NCI-H1092 treated with DMSO at 0.1 percent for 48 hours (cell line): ENCODE results near the gene SPATA3.
"Not testable (repeated sequence)": the region's sequence is repeated elsewhere in the genome, so short reads cannot be mapped to it uniquely, and the experiment has no call there.

Source experiments
- DNase-seq: peaks from one replicate; lab custom pipeline; 2025; lab: John Stamatoyannopoulos, UW

The SPATA3 gene

GRCh38 chr2:230998882-230999281 is 3.0 kb downstream of the SPATA3 start:
- no peak for DNase-seq

- DNase-seq: no peak
These were observed 3.6 kb downstream of the SPATA3 start for GRCh38 chr2:230999477-230999876.

GRCh38 chr2:231000211-231000904 is 4.4 kb downstream of the SPATA3 start:
- DNase-seq: no peak

- DNase-seq: no peak
These were observed 5.1 kb downstream of the SPATA3 start for GRCh38 chr2:231001036-231001435.

GRCh38 chr2:231001921-231002320 is 6.0 kb downstream of the SPATA3 start:
- DNase-seq: no peak

- no peak for DNase-seq
These were observed 6.7 kb downstream of the SPATA3 start for GRCh38 chr2:231002641-231003040.

GRCh38 chr2:231003186-231003585 is 7.3 kb downstream of the SPATA3 start:
- DNase-seq: no peak

- not testable (repeated sequence) for DNase-seq
These were observed 9.0 kb downstream of the SPATA3 start for GRCh38 chr2:231004930-231005329.

GRCh38 chr2:231007286-231008098 is 11.6 kb downstream of the SPATA3 start:
- DNase-seq: no peak

- DNase-seq: no peak
These were observed 12.2 kb downstream of the SPATA3 start for GRCh38 chr2:231008131-231008530.

GRCh38 chr2:231009236-231009919 is 13.5 kb downstream of the SPATA3 start:
- no peak for DNase-seq

- DNase-seq: no peak
These were observed 14.3 kb downstream of the SPATA3 start for GRCh38 chr2:231010201-231010730.

GRCh38 chr2:231011526-231011925 is 15.6 kb downstream of the SPATA3 start:
- DNase-seq: no peak

- no peak for DNase-seq
These were observed 16.5 kb downstream of the SPATA3 start for GRCh38 chr2:231012463-231012862.

GRCh38 chr2:231013820-231014219 is 17.9 kb downstream of the SPATA3 start:
- no peak for DNase-seq

GRCh38 chr2:231015478-231015877 is 19.6 kb downstream of the SPATA3 start:
- DNase-seq: no peak

- no peak for DNase-seq
These were observed 20.0 kb downstream of the SPATA3 start for GRCh38 chr2:231015926-231016325.

- DNase-seq: no peak
These were observed 20.8 kb downstream of the SPATA3 start for GRCh38 chr2:231016566-231017230.

GRCh38 chr2:231017231-231017598 is 21.3 kb downstream of the SPATA3 start:
- no peak for DNase-seq

GRCh38 chr2:231018184-231018583 is 22.3 kb downstream of the SPATA3 start:
- no peak for DNase-seq

GRCh38 chr2:231025059-231025458 is 29.1 kb downstream of the SPATA3 start:
- DNase-seq: not testable (repeated sequence)

- no peak for DNase-seq
These were observed 33.0 kb downstream of the SPATA3 start for GRCh38 chr2:231028889-231029288.
